AG10803 (cell line): ENCODE measurements around the gene TRAF2.

Experiments used
- DNase-seq: peaks from one replicate; pipeline ENCODE4 v3.0.0; 2010; ENCODE audit warnings: low read depth
- H3K4me3 ChIP-seq: 2 replicates; pipeline ENCODE4 v1.5.1; 2011; ENCODE audit warnings: mild to moderate bottlenecking, low read length, control low read depth
- CTCF ChIP-seq: conservative IDR thresholded peaks from 2 replicates; pipeline ENCODE4 v1.5.1; 2011; ENCODE audit warnings: mild to moderate bottlenecking, low read length, control low read depth, inconsistent platforms

TRAF2 gene

DNA sequence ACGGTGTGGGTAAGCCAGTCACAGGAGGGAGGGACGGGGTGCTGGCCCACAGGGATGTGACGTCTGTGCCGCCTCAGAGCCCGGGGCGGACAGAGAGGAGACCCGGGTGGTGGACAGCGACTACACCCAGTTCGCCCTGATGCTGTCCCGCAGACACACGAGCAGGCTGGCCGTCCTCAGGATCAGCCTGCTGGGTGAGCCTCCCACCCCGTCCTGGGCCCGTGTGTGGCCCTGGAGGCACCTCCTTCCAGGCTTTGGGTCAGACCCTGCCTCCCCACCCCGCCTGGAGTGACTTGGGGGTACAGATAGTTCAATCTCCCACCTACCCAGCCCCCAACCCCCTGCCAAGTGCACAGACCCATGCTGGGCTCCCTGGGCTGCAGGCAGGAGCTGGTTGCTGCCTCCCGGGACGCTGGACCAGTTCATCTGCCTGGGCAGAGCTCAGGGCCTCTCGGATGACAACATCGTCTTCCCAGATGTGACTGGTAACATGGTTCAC, 67.5 kb downstream of the TRAF2 start:
- TF ChIP-seq CTCF = no peak
- no peak overlapping the region for H3K4me3 ChIP-seq
- DNase-seq = no peak

DNA sequence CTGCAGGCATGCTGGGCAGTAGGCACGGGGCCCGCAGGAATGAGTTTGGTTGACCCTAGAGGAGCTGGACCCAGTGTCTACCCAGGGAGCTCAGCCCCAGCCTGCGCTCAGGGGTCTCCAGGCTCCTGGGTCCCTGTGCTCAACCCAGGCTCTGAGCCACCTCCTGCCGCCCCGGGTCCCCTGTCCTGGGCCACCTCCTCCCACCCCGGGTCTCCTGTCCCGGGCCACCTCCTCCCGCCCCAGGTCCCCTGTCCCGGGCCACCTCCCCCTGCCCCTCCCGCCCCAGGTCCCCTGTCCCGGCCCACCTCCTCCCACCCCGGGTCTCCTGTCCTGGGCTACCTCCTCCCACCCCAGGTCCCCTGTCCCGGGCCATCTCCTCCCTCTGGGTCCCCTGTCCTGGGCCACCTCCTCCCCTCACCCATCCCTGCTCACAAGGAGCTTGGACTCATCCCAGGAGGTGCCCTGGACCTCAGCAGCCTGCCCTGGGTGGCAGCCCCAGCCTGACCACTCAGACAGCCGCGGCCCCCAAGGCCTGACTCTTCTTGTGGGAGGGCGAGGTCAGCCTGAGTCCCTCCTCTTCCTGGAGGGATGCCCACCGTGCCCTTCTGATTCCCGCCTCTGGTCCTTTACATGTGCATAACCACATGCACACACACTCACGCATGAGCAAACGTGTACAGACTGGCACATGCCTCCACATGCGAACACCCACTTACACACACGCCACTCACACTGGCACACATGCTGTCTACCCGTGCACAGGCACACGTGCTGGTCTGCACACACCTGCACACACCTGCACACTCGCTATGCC, 68.2 kb downstream of the TRAF2 start:
- DNase-seq = no peak
- H3K4me3 ChIP-seq = no peak overlapping the region
- TF ChIP-seq CTCF = no peak

- H3K4me3 ChIP-seq = no peak overlapping the region
- TF ChIP-seq CTCF = no peak
- no peak for DNase-seq
Observed at GRCh38 chr9:136955202-136955942, 69.1 kb downstream of the TRAF2 start.

DNA sequence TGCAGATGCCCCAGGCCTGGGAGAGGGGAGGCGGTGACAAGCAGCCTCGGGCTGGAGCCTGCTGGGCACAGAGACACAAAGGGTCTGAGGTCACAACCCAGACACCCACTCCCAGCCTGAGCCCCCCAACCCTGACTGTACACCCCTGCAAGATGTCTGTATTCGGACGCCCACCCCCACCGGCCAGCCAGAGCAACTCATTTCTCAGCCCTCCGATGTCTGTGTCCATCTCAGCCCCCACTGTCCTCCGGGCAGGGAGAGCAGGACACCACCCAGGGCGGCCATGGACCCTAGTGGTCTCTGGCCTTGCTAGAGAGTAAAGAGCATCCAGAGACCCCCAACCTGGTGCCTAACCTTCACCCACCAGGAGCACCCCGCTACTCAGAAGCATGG, 69.6 kb downstream of the TRAF2 start:
- no peak for DNase-seq
- H3K4me3 ChIP-seq = no peak overlapping the region
- TF ChIP-seq CTCF = no peak

GRCh38 chr9:136956604-136957003, 70.3 kb downstream of the TRAF2 start:
- no peak for TF ChIP-seq CTCF
- H3K4me3 ChIP-seq = no peak overlapping the region
- no peak for DNase-seq

- H3K4me3 ChIP-seq = no peak overlapping the region
- no peak for DNase-seq
- TF ChIP-seq CTCF = no peak
Observed at GRCh38 chr9:136957461-136957860, 71.1 kb downstream of the TRAF2 start.
